SW480 (cell line): Measurements from ENCODE around the gene WNT9A.
A peak's percentile ranks its signal among the peaks of the same experiment; 100 is the strongest.

ENCODE experiments used
- DNase-seq: peaks from one replicate; pipeline ENCODE4 v3.0.0-alpha.2; 2016; ENCODE audit warnings: low spot score

Gene WNT9A

GRCh38 chr1:227941509-227942020, 6.2 kb downstream of the WNT9A start:
- DNase-seq, result no peak

- DNase-seq, result no peak
Measured at GRCh38 chr1:227940791-227941241, 6.9 kb downstream of the WNT9A start.

GRCh38 chr1:227939791-227940771, 7.7 kb downstream of the WNT9A start:
- DNase-seq, result no peak

GRCh38 chr1:227938911-227939790, 8.6 kb downstream of the WNT9A start:
- DNase-seq, result no peak

GRCh38 chr1:227938276-227938675, 9.5 kb downstream of the WNT9A start:
- DNase-seq, result no peak

GRCh38 chr1:227937838-227938145, 9.9 kb downstream of the WNT9A start:
- no peak for DNase-seq

GRCh38 chr1:227937031-227937837, 10.5 kb downstream of the WNT9A start:
- DNase-seq, result no peak

GRCh38 chr1:227935826-227936225, 11.9 kb downstream of the WNT9A start:
- no peak for DNase-seq

- DNase-seq, result peak; percentile 85
Measured at GRCh38 chr1:227934476-227935313, 13.0 kb downstream of the WNT9A start.

- peak; percentile 9 for DNase-seq
Measured at GRCh38 chr1:227929751-227930472, 17.8 kb downstream of the WNT9A start.

GRCh38 chr1:227928811-227929375, 18.8 kb downstream of the WNT9A start:
- no peak for DNase-seq

GRCh38 chr1:227927971-227928741, 19.6 kb downstream of the WNT9A start:
- DNase-seq, result no peak

- no peak for DNase-seq
Measured at GRCh38 chr1:227926896-227927885, 20.5 kb downstream of the WNT9A start.

GRCh38 chr1:227926216-227926791, 21.4 kb downstream of the WNT9A start:
- DNase-seq, result no peak

- no peak for DNase-seq
Measured at GRCh38 chr1:227925582-227926198, 22.0 kb downstream of the WNT9A start.

GRCh38 chr1:227924833-227925574, 22.7 kb downstream of the WNT9A start:
- DNase-seq, result no peak
